Kidney capillary endothelial cell (primary cell): ENCODE results near the gene NECTIN2.
"Not testable (repeated sequence)": the region's sequence is repeated elsewhere in the genome, so short reads cannot be mapped to it uniquely, and the experiment has no call there.

Experiments
- DNase-seq: peaks from one replicate; pipeline ENCODE4 v3.0.0-alpha.2; 2018; ENCODE audit warnings: low spot score

The NECTIN2 gene

DNA sequence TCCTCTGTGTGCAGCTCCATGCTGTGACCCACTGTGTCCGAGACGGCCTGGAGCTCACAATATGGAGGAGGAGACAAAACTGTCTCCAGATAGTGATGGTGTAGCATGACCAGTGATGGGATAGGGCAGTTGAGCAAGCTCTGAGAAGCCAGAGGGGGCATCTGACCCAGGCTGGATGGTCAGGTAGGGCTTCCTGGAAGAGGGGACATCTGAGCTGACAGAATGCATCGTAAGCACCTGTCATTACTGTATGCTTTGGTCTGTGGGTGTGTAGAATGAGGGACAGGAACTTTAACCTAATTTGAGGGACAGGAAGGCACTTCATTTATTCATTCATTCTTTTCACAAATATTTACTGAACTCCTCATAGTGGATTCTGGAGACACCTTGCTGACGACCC, 38.5 kb downstream of the NECTIN2 start:
- no peak for DNase-seq

DNA sequence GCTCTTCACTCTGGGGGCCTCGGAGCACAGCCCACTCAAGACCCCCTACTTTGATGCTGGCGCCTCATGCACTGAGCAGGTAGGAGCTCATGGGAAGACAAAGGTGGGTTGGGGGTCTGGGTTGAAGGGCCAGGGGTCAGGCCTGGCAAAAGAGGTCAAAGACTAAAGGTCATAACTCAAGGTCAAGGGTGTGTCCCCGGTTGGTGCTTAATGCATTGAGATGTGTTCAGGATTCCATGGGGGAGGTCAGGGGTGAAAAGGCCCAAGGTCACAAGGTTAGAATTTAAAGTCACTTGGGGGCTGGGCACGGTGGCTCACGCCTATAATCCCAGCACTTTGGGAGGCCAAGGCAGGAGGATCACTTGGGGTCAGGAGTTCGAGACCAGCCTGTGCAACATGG, 40.0 kb downstream of the NECTIN2 start:
- no peak for DNase-seq

DNA sequence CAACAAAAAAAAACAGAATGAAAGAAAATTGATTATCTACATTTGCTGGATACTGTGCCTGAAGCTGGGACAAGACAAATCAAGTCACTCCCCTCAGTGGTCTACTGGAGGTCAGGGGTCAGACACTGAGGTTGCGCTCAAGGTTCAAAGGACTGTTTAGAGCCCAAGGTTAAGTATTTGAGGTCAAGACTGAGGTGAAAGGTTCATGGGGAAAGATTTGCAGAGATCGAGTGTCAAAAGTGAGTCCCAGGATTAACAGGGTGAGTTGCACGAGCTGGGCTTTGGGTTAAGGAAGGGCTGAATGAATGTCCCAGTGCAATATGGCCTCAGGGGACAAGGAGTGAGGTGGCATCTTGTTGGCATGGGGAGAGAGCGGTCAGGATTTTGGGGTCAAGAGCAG, 41.6 kb downstream of the NECTIN2 start:
- no peak for DNase-seq

DNA sequence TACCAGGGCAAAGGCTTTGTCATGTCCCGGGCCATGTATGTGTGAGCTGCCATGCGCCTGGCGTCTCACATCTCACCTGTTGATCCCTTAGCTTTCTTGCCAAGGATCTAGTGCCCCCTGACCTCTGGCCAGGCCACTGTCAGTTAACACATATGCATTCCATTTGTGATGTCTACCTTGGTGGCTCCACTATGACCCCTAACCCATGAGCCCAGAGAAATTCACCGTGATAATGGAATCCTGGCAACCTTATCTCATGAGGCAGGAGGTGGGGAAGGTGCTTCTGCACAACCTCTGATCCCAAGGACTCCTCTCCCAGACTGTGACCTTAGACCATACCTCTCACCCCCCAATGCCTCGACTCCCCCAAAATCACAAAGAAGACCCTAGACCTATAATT, 42.2 kb downstream of the NECTIN2 start:
- DNase-seq, result not testable (repeated sequence)

DNA sequence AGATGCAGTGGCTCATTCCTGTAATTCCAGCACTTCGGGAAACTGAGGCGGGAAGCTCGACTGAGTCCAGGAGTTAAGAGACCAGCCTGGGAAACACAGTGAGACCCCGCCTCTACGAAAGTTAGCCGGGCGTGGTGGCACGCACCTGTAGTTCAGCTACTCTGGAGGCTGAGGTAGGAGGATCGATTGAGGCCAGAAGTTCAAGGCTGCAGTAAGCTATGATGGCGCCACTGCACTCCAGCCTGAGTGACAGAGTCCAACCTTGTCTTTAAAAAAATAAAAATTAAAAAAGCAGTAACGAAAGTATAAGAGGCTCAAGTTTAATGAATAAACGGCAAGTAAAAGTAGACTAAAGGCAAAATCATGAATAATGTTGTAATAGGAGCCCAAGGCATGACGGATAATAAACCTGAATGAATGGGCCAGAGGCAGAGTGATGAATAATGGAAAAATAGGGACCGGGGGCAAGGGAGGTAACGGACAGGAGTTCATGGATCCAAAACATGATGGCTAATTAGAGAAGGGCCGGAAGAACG, 43.8 kb downstream of the NECTIN2 start:
- no peak for DNase-seq

DNA sequence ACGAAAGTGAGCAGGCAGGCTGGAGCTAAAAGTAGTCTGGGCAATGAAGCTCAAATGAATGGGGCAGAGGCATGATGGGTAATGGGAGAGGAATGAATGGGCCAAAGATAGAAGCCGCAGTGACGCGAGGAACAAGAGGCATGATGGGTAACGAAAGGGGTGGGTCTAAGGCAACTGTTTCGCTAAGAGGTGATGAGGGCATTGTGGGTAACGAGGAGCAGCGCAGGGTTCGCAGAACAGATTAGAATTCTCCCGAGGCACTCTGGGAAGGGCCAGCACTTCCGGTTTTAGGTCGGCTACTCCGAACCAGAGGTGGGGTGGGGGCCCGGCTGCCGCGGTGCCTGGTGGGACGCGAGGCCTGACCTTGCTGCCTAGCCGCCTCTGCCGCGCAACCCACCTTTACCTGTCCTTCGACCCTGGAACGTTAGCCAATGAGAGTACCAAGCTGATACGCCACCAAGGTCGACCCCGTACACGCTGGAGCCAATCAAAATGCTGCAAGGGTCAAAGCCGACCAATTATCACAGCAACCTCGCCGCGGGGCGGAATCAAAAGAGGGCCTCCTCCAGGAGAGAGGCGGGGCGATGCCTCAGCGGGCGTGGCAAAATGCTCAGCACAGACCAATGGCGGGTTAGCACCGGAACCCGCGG, 44.4 kb downstream of the NECTIN2 start:
- peak; percentile 99 for DNase-seq

DNA sequence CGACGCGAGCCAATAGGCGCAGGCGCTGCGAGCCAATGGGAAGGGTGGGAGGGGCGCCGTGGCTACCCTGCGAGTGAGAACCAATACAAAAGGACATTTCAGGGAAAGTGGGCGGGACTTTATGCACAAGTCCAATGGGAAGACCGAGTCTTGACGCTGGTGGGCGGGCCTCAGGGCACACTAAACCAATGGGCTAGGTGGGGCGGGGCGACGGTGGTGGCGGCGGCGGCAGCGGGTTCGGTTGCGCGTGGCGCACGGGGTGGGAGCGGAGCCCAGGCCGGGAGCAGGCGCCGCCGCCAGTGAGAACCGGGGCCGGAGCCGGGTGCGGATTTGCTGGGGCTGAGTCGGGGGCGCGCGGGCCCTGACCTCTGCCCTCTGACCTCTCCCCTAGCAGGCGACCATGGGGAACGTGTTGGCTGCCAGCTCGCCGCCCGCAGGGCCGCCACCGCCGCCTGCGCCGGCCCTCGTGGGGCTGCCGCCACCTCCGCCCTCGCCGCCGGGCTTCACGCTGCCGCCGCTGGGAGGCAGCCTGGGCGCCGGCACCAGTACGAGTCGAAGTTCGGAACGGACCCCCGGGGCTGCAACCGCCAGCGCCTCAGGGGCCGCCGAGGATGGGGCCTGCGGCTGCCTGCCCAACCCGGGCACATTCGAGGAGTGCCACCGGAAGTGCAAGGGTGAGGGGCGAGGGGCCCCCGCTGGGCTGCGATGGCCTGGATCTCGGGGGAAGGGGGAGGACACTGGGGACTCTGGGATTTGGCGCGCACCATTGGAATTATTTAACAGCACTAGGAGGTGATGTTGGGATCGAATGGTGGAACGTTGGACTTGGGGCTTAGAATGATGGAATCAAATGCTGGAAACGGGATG, 45.2 kb downstream of the NECTIN2 start, which contains the start of gene TOMM40:
TOMM40 (plus strand) TSS at position 239 of the 867 bp plus-strand sequence; CDS start at position 401, 162 bp downstream.
- no peak for DNase-seq

DNA sequence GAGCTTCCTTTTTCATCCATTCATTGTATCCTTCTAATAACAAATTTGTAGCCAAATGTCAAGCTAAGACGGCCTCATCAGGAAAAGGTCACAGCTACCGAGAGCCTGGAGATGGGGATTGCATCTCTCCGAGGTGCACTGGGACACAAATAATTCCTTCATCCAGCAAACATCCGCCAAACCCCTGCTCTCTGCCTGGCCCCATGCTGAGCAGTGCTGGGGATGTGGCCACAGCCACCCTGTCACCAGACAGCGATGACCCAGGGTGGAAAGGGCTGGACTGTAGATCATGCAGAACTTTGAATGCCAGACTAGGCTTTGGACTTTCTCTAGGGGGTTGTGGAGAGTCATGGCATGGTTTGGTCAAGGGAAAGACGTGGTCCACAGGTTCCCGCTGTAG, 46.8 kb downstream of the NECTIN2 start:
- DNase-seq, result no peak

DNA sequence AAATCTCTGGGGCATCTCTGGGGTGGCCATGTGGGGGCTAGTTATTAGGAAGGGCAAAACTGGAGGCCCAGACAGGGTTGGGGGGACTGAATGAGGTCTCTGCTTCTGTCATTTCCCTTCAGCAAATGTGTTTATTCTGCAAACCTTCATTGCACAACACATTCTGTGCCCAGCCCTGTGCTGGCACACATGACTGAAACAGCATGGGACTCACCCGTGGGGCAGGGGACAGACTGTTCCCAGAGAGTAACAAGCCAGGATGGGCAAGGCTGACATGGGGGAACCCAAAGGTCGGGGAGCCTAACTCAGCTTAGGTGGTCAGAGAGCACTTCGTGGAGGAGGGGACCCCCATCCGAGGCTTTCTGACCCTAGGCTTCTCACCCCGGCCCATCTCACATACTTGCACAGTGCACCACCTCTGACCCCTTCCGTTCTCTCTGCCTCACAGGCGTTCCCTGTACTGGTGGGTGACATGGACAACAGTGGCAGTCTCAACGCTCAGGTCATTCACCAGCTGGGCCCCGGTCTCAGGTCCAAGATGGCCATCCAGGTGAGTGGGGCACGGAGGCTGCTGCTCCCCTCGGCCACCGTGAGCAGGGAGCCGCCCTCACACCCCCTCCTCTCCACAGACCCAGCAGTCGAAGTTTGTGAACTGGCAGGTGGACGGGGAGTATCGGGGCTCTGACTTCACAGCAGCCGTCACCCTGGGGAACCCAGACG, 47.4 kb downstream of the NECTIN2 start:
- no peak for DNase-seq

DNA sequence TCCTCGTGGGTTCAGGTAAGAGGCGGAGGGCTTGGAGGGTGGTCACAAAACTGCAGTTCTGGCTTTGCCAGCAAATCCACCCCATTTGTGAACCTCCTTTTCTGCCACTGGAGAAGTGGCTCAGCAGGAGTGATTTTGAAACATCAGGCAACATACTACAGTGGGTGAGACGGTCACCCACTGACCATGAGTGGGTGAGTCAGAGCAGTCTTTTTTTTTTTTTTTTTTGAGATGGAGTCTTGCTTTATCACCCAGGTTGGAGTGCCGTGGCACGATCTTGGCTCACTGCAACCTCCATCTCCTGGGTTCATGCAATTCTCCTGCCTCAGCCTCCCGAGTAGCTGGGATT, 47.9 kb downstream of the NECTIN2 start:
- no peak for DNase-seq

DNA sequence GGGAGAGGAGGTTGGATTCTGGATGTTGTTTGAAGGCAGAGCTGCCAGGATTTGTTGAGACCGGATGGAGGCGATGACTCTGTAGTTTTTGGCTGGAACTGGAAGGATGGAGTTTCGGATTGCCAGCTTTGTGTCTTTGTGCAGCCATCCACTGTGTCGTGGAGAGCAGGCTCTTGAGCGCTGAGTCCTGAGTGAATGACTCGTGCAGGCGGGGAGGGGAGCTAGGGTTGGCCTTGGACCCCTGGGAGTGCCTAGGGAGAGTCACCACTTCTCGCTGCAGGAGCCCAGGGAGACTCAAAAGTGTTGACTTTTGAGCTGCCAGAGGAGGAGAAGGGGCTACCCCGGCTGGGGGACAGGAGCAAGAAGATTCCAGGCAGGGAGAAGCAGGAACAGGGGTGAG, 48.8 kb downstream of the NECTIN2 start:
- no peak for DNase-seq

DNA sequence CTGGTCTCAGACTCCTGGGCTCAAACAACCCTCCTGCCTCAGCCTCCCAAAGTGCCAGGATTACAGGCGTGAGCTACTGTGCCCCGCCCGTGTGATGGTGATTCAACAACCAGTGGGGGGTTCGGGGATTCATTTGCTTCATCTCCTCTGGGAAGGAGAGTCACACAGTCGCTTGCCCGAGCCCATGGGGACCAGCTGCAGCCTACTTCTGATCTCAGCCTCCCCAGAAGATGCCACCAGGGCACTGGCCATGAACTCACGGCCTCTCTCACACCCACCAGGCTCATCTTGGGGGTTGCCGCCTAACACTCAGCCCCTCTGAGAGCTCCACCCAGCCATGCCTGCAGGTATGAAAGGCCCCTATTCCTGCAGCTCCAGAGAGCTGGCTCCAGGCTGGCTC, 51.7 kb downstream of the NECTIN2 start:
- DNase-seq, result no peak

DNA sequence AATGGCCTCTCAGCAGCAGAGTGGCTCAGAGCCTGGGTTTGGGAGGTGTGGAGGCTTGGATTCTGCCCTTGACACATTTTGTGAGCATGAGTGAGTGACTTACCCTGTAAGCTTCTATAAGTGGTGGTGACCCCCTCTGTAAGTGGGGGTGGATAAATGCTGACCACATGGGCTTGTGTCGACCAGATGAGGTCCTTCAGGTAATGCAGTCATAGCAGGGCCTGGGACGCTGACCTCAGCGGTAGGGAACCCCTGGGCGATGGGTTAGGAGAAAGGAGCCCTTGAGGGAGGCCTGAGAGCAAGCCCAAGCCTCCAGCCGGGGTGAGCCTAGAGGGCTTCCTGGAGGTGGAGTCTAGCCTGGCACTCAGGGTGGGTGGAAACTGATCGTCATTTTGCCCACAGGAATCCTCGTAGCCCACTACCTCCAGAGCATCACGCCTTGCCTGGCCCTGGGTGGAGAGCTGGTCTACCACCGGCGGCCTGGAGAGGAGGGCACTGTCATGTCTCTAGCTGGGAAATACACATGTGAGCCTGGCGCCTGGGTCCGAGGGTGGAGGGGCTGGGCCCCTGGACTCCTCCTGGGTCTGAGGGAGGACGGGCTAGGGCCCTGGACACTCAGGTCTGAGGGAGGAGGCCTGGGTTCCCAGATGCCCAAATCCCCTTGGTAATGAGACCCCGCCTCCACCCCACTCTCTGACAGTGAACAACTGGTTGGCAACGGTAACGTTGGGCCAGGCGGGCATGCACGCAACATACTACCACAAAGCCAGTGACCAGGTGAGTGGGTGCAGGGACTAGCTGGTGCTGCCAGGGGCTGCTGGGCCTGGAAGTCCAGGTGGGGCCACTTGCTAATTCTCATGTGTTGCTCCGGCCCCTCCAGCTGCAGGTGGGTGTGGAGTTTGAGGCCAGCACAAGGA, 54.5 kb downstream of the NECTIN2 start:
- DNase-seq, result no peak

DNA sequence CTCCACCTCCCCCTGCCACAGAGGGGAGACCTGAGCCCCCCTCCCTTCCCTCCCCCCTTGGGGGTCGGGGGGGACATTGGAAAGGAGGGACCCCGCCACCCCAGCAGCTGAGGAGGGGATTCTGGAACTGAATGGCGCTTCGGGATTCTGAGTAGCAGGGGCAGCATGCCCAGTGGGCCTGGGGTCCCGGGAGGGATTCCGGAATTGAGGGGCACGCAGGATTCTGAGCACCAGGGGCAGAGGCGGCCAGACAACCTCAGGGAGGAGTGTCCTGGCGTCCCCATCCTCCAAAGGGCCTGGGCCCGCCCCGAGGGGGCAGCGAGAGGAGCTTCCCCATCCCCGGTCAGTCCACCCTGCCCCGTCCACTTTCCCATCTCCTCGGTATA, 57.1 kb downstream of the NECTIN2 start:
- no peak for DNase-seq

DNA sequence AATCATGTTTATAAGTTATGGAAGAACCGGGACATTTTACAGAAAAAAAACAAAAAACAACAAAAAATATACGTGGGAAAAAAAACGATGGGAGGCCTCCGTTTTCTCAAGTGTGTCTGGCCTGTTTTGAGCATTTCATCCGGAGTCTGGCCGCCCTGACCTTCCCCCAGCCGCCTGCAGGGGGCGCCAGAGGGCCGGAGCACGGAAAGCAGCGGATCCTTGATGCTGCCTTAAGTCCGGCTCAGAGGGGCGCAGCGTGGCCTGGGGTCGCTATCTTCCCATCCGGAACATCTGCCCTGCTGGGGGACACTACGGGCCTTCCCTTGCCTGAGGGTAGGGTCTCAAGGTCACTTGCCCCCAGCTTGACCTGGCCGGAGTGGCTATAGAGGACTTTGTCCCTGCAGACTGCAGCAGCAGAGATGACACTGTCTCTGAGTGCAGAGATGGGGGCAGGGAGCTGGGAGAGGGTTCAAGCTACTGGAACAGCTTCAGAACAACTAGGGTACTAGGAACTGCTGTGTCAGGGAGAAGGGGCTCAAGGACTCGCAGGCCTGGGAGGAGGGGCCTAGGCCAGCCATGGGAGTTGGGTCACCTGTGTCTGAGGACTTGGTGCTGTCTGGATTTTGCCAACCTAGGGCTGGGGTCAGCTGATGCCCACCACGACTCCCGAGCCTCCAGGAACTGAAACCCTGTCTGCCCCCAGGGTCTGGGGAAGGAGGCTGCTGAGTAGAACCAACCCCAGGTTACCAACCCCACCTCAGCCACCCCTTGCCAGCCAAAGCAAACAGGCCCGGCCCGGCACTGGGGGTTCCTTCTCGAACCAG, 57.7 kb downstream of the NECTIN2 start:
- DNase-seq, result no peak

DNA sequence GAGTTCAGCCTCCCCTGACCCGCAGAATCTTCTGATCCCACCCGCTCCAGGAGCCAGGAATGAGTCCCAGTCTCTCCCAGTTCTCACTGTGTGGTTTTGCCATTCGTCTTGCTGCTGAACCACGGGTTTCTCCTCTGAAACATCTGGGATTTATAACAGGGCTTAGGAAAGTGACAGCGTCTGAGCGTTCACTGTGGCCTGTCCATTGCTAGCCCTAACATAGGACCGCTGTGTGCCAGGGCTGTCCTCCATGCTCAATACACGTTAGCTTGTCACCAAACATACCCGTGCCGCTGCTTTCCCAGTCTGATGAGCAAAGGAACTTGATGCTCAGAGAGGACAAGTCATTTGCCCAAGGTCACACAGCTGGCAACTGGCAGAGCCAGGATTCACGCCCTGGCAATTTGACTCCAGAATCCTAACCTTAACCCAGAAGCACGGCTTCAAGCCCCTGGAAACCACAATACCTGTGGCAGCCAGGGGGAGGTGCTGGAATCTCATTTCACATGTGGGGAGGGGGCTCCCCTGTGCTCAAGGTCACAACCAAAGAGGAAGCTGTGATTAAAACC, 58.4 kb downstream of the NECTIN2 start:
- DNase-seq, result no peak

DNA sequence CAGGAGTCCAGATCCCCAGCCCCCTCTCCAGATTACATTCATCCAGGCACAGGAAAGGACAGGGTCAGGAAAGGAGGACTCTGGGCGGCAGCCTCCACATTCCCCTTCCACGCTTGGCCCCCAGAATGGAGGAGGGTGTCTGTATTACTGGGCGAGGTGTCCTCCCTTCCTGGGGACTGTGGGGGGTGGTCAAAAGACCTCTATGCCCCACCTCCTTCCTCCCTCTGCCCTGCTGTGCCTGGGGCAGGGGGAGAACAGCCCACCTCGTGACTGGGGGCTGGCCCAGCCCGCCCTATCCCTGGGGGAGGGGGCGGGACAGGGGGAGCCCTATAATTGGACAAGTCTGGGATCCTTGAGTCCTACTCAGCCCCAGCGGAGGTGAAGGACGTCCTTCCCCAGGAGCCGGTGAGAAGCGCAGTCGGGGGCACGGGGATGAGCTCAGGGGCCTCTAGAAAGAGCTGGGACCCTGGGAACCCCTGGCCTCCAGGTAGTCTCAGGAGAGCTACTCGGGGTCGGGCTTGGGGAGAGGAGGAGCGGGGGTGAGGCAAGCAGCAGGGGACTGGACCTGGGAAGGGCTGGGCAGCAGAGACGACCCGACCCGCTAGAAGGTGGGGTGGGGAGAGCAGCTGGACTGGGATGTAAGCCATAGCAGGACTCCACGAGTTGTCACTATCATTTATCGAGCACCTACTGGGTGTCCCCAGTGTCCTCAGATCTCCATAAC, 59.5 kb downstream of the NECTIN2 start, which contains the start of gene APOE:
APOE (plus strand) TSS at position 360 of the 724 bp plus-strand sequence. CDS start 829 bp downstream, outside the sequence.
- DNase-seq, result no peak

DNA sequence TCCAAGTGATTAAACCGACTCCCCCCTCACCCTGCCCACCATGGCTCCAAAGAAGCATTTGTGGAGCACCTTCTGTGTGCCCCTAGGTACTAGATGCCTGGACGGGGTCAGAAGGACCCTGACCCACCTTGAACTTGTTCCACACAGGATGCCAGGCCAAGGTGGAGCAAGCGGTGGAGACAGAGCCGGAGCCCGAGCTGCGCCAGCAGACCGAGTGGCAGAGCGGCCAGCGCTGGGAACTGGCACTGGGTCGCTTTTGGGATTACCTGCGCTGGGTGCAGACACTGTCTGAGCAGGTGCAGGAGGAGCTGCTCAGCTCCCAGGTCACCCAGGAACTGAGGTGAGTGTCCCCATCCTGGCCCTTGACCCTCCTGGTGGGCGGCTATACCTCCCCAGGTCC, 61.5 kb downstream of the NECTIN2 start:
- no peak for DNase-seq

DNA sequence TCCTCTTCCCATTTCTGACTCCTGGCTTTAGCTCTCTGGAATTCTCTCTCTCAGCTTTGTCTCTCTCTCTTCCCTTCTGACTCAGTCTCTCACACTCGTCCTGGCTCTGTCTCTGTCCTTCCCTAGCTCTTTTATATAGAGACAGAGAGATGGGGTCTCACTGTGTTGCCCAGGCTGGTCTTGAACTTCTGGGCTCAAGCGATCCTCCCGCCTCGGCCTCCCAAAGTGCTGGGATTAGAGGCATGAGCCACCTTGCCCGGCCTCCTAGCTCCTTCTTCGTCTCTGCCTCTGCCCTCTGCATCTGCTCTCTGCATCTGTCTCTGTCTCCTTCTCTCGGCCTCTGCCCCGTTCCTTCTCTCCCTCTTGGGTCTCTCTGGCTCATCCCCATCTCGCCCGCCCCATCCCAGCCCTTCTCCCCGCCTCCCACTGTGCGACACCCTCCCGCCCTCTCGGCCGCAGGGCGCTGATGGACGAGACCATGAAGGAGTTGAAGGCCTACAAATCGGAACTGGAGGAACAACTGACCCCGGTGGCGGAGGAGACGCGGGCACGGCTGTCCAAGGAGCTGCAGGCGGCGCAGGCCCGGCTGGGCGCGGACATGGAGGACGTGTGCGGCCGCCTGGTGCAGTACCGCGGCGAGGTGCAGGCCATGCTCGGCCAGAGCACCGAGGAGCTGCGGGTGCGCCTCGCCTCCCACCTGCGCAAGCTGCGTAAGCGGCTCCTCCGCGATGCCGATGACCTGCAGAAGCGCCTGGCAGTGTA, 62.2 kb downstream of the NECTIN2 start:
- no peak for DNase-seq
